T-helper 9 cell (primary cell): Measurements from ENCODE around the gene ZNF226.
"Not testable (repeated sequence)": the region's sequence is repeated elsewhere in the genome, so short reads cannot be mapped to it uniquely, and the experiment has no call there.

Experiments
- DNase-seq: peaks from one replicate; pipeline ENCODE4 v3.0.0-alpha.2; 2020

ZNF226 gene

GRCh38 chr19:44212866-44213346, 48.0 kb downstream of the ZNF226 start:
- no peak for DNase-seq

GRCh38 chr19:44219926-44220325, 55.0 kb downstream of the ZNF226 start:
- not testable (repeated sequence) for DNase-seq

- not testable (repeated sequence) for DNase-seq
These were observed 55.9 kb downstream of the ZNF226 start for GRCh38 chr19:44220761-44221160.

GRCh38 chr19:44221291-44221690, 56.4 kb downstream of the ZNF226 start:
- DNase-seq: not testable (repeated sequence)
